GM12873 (cell line): Measurements from ENCODE around the gene IGFL1.

Experiments used
- CTCF ChIP-seq: IDR thresholded peaks from 2 replicates; pipeline ENCODE4 v1.5.1; 2012; ENCODE audit warnings: low read depth, mild to moderate bottlenecking, moderate library complexity, low read length, control low read depth; ENCODE audit not compliant: insufficient read depth; ENCODE audit errors: missing control alignments

The IGFL1 gene

GRCh38 chr19:46225558-46226004 is 4.0 kb upstream of the IGFL1 start:
- TF ChIP-seq CTCF: no peak

GRCh38 chr19:46226438-46226973 is 3.0 kb upstream of the IGFL1 start:
- TF ChIP-seq CTCF: no peak

- no peak for TF ChIP-seq CTCF
Measured at GRCh38 chr19:46232029-46232428, 2.5 kb downstream of the IGFL1 start.

- no peak for TF ChIP-seq CTCF
Measured at GRCh38 chr19:46232468-46232867, 2.9 kb downstream of the IGFL1 start.

- no peak for TF ChIP-seq CTCF
Measured at GRCh38 chr19:46232938-46233621, 3.5 kb downstream of the IGFL1 start.

GRCh38 chr19:46239193-46240024 is 9.9 kb downstream of the IGFL1 start:
- TF ChIP-seq CTCF: no peak

GRCh38 chr19:46240693-46241092 is 11.2 kb downstream of the IGFL1 start:
- no peak for TF ChIP-seq CTCF
